ENCODE data around the gene WDR72. TPM values are rescaled to one million over a fixed set of nuclear protein-coding genes. Genes with fewer than 3 reads are reported as not detected.

Gene WDR72
- total RNA-seq, 1 experiment from 2014 or later: 3.9 TPM

GRCh38 chr15:53569751-53570480 is 189.5 kb downstream of the WDR72 start:
- Mint-ChIP-seq H3K9me3 (ENCODE audit: low read depth, unreplicated experiment) (no peaks in the 10 kb centered on the region), H3K27me3 (ENCODE audit: unreplicated experiment) (no peaks in the 10 kb centered on the region), H3K4me1 (ENCODE audit: low read depth, unreplicated experiment) (no peaks in the 10 kb centered on the region), H3K27ac (ENCODE audit: unreplicated experiment) (no peak overlapping the region), H3K4me3 (ENCODE audit: low read depth, unreplicated experiment) (no peak overlapping the region), H3K36me3 (ENCODE audit: insufficient read depth, unreplicated experiment) (no peaks in the 10 kb centered on the region)
- DNase-seq: no peak
- no peak for TF ChIP-seq CTCF (IDR thresholded peaks at IDR 0.05; ENCODE audit: unreplicated experiment)
- no TSS peak for BruUV-seq (replicated peaks)
- CTCF ChIA-PET: interaction anchor here (0.7 kb wide), 1 partner anchor 117 kb away, joined by 3 read pairs; no protein-coding TSS in a partner anchor
- intact Hi-C loops (cut with micrococcal nuclease; ENCODE audit: unreplicated experiment): no loop called here

GRCh38 chr15:53566912-53567311 is 192.6 kb downstream of the WDR72 start:
- CTCF ChIA-PET: no interaction called here
- Mint-ChIP-seq H3K36me3 (ENCODE audit: insufficient read depth, unreplicated experiment) (no peaks in the 10 kb centered on the region), H3K4me1 (ENCODE audit: low read depth, unreplicated experiment) (no peaks in the 10 kb centered on the region), H3K27me3 (ENCODE audit: unreplicated experiment) (no peaks in the 10 kb centered on the region), H3K4me3 (ENCODE audit: low read depth, unreplicated experiment) (no peak overlapping the region), H3K9me3 (ENCODE audit: low read depth, unreplicated experiment) (no peaks in the 10 kb centered on the region), H3K27ac (ENCODE audit: unreplicated experiment) (no peak overlapping the region)
- TF ChIP-seq CTCF (IDR thresholded peaks at IDR 0.05; ENCODE audit: unreplicated experiment): no peak
- DNase-seq: no peak
- intact Hi-C loops (cut with micrococcal nuclease; ENCODE audit: unreplicated experiment): no loop called here
- BruUV-seq (replicated peaks): no TSS peak

GRCh38 chr15:53565721-53566120 is 193.7 kb downstream of the WDR72 start:
- CTCF ChIA-PET: no interaction called here
- Mint-ChIP-seq H3K27me3 (ENCODE audit: unreplicated experiment) (no peaks in the 10 kb centered on the region), H3K4me3 (ENCODE audit: low read depth, unreplicated experiment) (no peak overlapping the region), H3K27ac (ENCODE audit: unreplicated experiment) (no peak overlapping the region), H3K4me1 (ENCODE audit: low read depth, unreplicated experiment) (peaks cover 5% of the 10 kb centered on the region), H3K36me3 (ENCODE audit: insufficient read depth, unreplicated experiment) (no peaks in the 10 kb centered on the region), H3K9me3 (ENCODE audit: low read depth, unreplicated experiment) (no peaks in the 10 kb centered on the region)
- intact Hi-C loops (cut with micrococcal nuclease; ENCODE audit: unreplicated experiment): no loop called here
- no peak for TF ChIP-seq CTCF (IDR thresholded peaks at IDR 0.05; ENCODE audit: unreplicated experiment)
- no peak for DNase-seq
- BruUV-seq (replicated peaks): no TSS peak

- H3K4me3 Mint-ChIP-seq (ENCODE audit: low read depth, unreplicated experiment): no peak overlapping the region
- CTCF ChIA-PET: interaction anchor here (1.1 kb wide), 1 partner anchor 11 kb away, joined by 3 read pairs; no protein-coding TSS in a partner anchor
- intact Hi-C loops (cut with micrococcal nuclease; ENCODE audit: unreplicated experiment): no loop called here
- no peak overlapping the region for H3K27ac Mint-ChIP-seq (ENCODE audit: unreplicated experiment)
- no peak for DNase-seq
- H3K4me1 Mint-ChIP-seq (ENCODE audit: low read depth, unreplicated experiment): peaks cover 16% of the 10 kb centered on the region
- no peaks in the 10 kb centered on the region for H3K9me3 Mint-ChIP-seq (ENCODE audit: low read depth, unreplicated experiment)
- BruUV-seq (replicated peaks): no TSS peak
- no peak for TF ChIP-seq CTCF (IDR thresholded peaks at IDR 0.05; ENCODE audit: unreplicated experiment)
- H3K36me3 Mint-ChIP-seq (ENCODE audit: insufficient read depth, unreplicated experiment): no peaks in the 10 kb centered on the region
- H3K27me3 Mint-ChIP-seq (ENCODE audit: unreplicated experiment): no peaks in the 10 kb centered on the region
Observed at GRCh38 chr15:53564647-53565046, 194.8 kb downstream of the WDR72 start.
